Astrocyte (in vitro differentiated cells and primary cell): ENCODE data around the gene GLB1L2. TPM values are rescaled to one million over a fixed set of nuclear protein-coding genes. Genes with fewer than 3 reads are reported as not detected.

Experiments
- DNase-seq: peaks from one replicate; pipeline ENCODE4 v3.0.0-alpha.2; 2010; ENCODE audit warnings: low read depth
- FAIRE-seq: peaks from 2 replicates; lab custom pipeline; 2011; peaks lifted over from hg19 to GRCh38; lab: Jason Lieb, UNC
- H2AFZ ChIP-seq: 2 replicates; pipeline ENCODE4 v1.6.0; 2012; ENCODE audit warnings: low read depth, low read length, inconsistent platforms
- H3K27ac ChIP-seq: 2 replicates; pipeline ENCODE4 v1.5.1; 2011; ENCODE audit warnings: low read depth, low read length, inconsistent platforms
- H3K27me3 ChIP-seq: 2 replicates; pipeline ENCODE4 v1.6.0; 2011; ENCODE audit warnings: low read length, inconsistent platforms; ENCODE audit not compliant: insufficient read depth
- H3K36me3 ChIP-seq: 2 replicates; pipeline ENCODE4 v1.5.1; 2011; ENCODE audit warnings: low read length, inconsistent platforms; ENCODE audit not compliant: insufficient read depth
- H3K4me1 ChIP-seq: 2 replicates; pipeline ENCODE4 v1.5.1; 2011; ENCODE audit warnings: low read length, inconsistent platforms; ENCODE audit not compliant: insufficient read depth
- H3K4me2 ChIP-seq: 2 replicates; pipeline ENCODE4 v1.6.0; 2012; ENCODE audit warnings: low read length, inconsistent platforms
- H3K4me3 ChIP-seq: 2 replicates; pipeline ENCODE4 v1.5.1; 2011; ENCODE audit warnings: low read depth, mild to moderate bottlenecking, low read length, inconsistent platforms; ENCODE audit not compliant: insufficient read depth
- H3K79me2 ChIP-seq: 2 replicates; pipeline ENCODE4 v1.6.0; 2012; ENCODE audit warnings: mild to moderate bottlenecking, low read length, inconsistent platforms; ENCODE audit not compliant: insufficient read depth
- H3K9ac ChIP-seq: 2 replicates; pipeline ENCODE4 v1.6.0; 2012; ENCODE audit warnings: mild to moderate bottlenecking, low read length, inconsistent platforms
- H3K9me3 ChIP-seq: 2 replicates; pipeline ENCODE4 v1.5.1; 2012; ENCODE audit warnings: low read depth, mild to moderate bottlenecking, low read length, inconsistent platforms; ENCODE audit not compliant: insufficient read depth
- H4K20me1 ChIP-seq: 2 replicates; pipeline ENCODE4 v1.6.0; 2012; ENCODE audit warnings: low read length, inconsistent platforms; ENCODE audit not compliant: insufficient read depth
- H3K27ac Mint-ChIP-seq: one replicate; pipeline ENCODE4 v1.8.0; 2021; ENCODE audit warnings: mild to moderate bottlenecking, mixed read lengths; ENCODE audit not compliant: unreplicated experiment
- H3K27me3 Mint-ChIP-seq: one replicate; pipeline ENCODE4 v1.8.0; 2021; ENCODE audit warnings: low read depth, mixed read lengths; ENCODE audit not compliant: unreplicated experiment
- H3K36me3 Mint-ChIP-seq: one replicate; pipeline ENCODE4 v1.8.0; 2021; ENCODE audit warnings: low read depth, mixed read lengths; ENCODE audit not compliant: unreplicated experiment
- H3K4me1 Mint-ChIP-seq: one replicate; pipeline ENCODE4 v1.8.0; 2021; ENCODE audit warnings: low read depth, mixed read lengths; ENCODE audit not compliant: unreplicated experiment
- H3K4me3 Mint-ChIP-seq: one replicate; pipeline ENCODE4 v1.8.0; 2021; ENCODE audit warnings: mild to moderate bottlenecking, moderate library complexity, mixed read lengths; ENCODE audit not compliant: unreplicated experiment
- H3K9me3 Mint-ChIP-seq: one replicate; pipeline ENCODE4 v1.8.0; 2021; ENCODE audit warnings: mild to moderate bottlenecking, mixed read lengths; ENCODE audit not compliant: unreplicated experiment
- EZH2 ChIP-seq: IDR thresholded peaks from 2 replicates; pipeline ENCODE4 v1.6.1; 2012; ENCODE audit warnings: mild to moderate bottlenecking, low read length, inconsistent platforms; ENCODE audit not compliant: insufficient read depth
- total RNA-seq: library from RNA; stranded (reverse); gene quantifications from 2 replicates; pipeline ENCODE4 v1.2.1, GENCODE V29; 2021
- TF ChIP-seq, protein P1 (sequence below): IDR thresholded peaks from 2 replicates; pipeline ENCODE4 v1.5.1; 2011; ENCODE audit warnings: low read depth, mild to moderate bottlenecking, inconsistent platforms, low read length, moderate library complexity; ENCODE audit not compliant: insufficient read depth

The GLB1L2 gene
- total RNA-seq, 1 donor from 2014 or later, result 2.8 TPM

- Mint-ChIP-seq H3K27me3 (peaks cover 14% of the 10 kb centered on the region), H3K36me3 (no peaks in the 10 kb centered on the region), H3K4me1 (no peaks in the 10 kb centered on the region), H3K27ac (no peak overlapping the region), H3K4me3 (no peak overlapping the region), H3K9me3 (no peaks in the 10 kb centered on the region)
- Histone ChIP-seq H3K4me3 (no peak overlapping the region), H3K9ac (no peak overlapping the region), H4K20me1 (no peaks in the 10 kb centered on the region), H3K27me3 (no peaks in the 10 kb centered on the region), H3K4me1 (no peaks in the 10 kb centered on the region), H3K27ac (no peak overlapping the region), H3K4me2 (no peak overlapping the region), H3K36me3 (no peaks in the 10 kb centered on the region), H3K79me2 (no peaks in the 10 kb centered on the region), H2AFZ (no peak overlapping the region), H3K9me3 (no peaks in the 10 kb centered on the region)
- FAIRE-seq (no peak), DNase-seq (no peak)
- TF ChIP-seq EZH2, result no peak
- TF ChIP-seq, protein P1, sequence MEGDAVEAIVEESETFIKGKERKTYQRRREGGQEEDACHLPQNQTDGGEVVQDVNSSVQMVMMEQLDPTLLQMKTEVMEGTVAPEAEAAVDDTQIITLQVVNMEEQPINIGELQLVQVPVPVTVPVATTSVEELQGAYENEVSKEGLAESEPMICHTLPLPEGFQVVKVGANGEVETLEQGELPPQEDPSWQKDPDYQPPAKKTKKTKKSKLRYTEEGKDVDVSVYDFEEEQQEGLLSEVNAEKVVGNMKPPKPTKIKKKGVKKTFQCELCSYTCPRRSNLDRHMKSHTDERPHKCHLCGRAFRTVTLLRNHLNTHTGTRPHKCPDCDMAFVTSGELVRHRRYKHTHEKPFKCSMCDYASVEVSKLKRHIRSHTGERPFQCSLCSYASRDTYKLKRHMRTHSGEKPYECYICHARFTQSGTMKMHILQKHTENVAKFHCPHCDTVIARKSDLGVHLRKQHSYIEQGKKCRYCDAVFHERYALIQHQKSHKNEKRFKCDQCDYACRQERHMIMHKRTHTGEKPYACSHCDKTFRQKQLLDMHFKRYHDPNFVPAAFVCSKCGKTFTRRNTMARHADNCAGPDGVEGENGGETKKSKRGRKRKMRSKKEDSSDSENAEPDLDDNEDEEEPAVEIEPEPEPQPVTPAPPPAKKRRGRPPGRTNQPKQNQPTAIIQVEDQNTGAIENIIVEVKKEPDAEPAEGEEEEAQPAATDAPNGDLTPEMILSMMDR, result no peak
Measured at GRCh38 chr11:134350381-134350780, 18.6 kb downstream of the GLB1L2 start.

GRCh38 chr11:134352111-134352510 lies 20.3 kb downstream of the GLB1L2 start:
- H3K9me3 ChIP-seq, result no peaks in the 10 kb centered on the region
- no peaks in the 10 kb centered on the region for H4K20me1 ChIP-seq
- TF ChIP-seq EZH2, result no peak
- TF ChIP-seq, protein P1, result no peak
- no peaks in the 10 kb centered on the region for H3K27me3 ChIP-seq
- no peak overlapping the region for H3K4me3 ChIP-seq
- H3K27me3 Mint-ChIP-seq, result peaks cover 16% of the 10 kb centered on the region
- H3K9me3 Mint-ChIP-seq, result no peaks in the 10 kb centered on the region
- H3K79me2 ChIP-seq, result no peaks in the 10 kb centered on the region
- H3K36me3 Mint-ChIP-seq, result no peaks in the 10 kb centered on the region
- H3K4me1 Mint-ChIP-seq, result no peaks in the 10 kb centered on the region
- no peak overlapping the region for H3K4me3 Mint-ChIP-seq
- H2AFZ ChIP-seq, result no peak overlapping the region
- H3K4me2 ChIP-seq, result no peak overlapping the region
- H3K27ac ChIP-seq, result no peak overlapping the region
- DNase-seq, result no peak
- H3K27ac Mint-ChIP-seq, result no peak overlapping the region
- H3K4me1 ChIP-seq, result no peaks in the 10 kb centered on the region
- no peak for FAIRE-seq
- no peak overlapping the region for H3K9ac ChIP-seq
- no peaks in the 10 kb centered on the region for H3K36me3 ChIP-seq

GRCh38 chr11:134355136-134355535 lies 23.3 kb downstream of the GLB1L2 start:
- no peaks in the 10 kb centered on the region for H3K36me3 ChIP-seq
- H3K27ac Mint-ChIP-seq, result no peak overlapping the region
- no peak overlapping the region for H3K4me3 Mint-ChIP-seq
- H3K9me3 Mint-ChIP-seq, result no peaks in the 10 kb centered on the region
- DNase-seq (no peak), FAIRE-seq (no peak)
- H3K27me3 Mint-ChIP-seq, result peaks cover 28% of the 10 kb centered on the region
- no peak overlapping the region for H3K4me3 ChIP-seq
- H3K27ac ChIP-seq, result no peak overlapping the region
- no peaks in the 10 kb centered on the region for H3K4me1 ChIP-seq
- H3K4me1 Mint-ChIP-seq, result no peaks in the 10 kb centered on the region
- H3K27me3 ChIP-seq, result no peaks in the 10 kb centered on the region
- no peaks in the 10 kb centered on the region for H4K20me1 ChIP-seq
- H3K79me2 ChIP-seq, result no peaks in the 10 kb centered on the region
- H2AFZ ChIP-seq, result no peak overlapping the region
- no peaks in the 10 kb centered on the region for H3K36me3 Mint-ChIP-seq
- no peaks in the 10 kb centered on the region for H3K9me3 ChIP-seq
- H3K4me2 ChIP-seq, result no peak overlapping the region
- no peak overlapping the region for H3K9ac ChIP-seq
- TF ChIP-seq EZH2, result no peak
